Measurements from ENCODE around the gene GLP1R. TPM values are rescaled to one million over a fixed set of nuclear protein-coding genes. Genes with fewer than 3 reads are reported as not detected.

GLP1R gene
- total RNA-seq, 1 donor from 2014 or later = not detected

GRCh38 chr6:39086294-39086693 lies 37.7 kb downstream of the GLP1R start:
- no peak for DNase-seq (ENCODE audit: low read depth)

- no peak for DNase-seq (ENCODE audit: low read depth)
These were observed 38.1 kb downstream of the GLP1R start for GRCh38 chr6:39086711-39087110.

- DNase-seq (ENCODE audit: low read depth) = no peak
These were observed 38.6 kb downstream of the GLP1R start for GRCh38 chr6:39087197-39087596.

GRCh38 chr6:39088331-39088730 lies 39.8 kb downstream of the GLP1R start:
- peak; percentile 75 for DNase-seq (ENCODE audit: low read depth)

- DNase-seq (ENCODE audit: low read depth) = no peak
These were observed 41.5 kb downstream of the GLP1R start for GRCh38 chr6:39090036-39090435.

- DNase-seq (ENCODE audit: low read depth) = no peak
These were observed 42.6 kb downstream of the GLP1R start for GRCh38 chr6:39091220-39091619.

- no peak for DNase-seq (ENCODE audit: low read depth)
These were observed 43.5 kb downstream of the GLP1R start for GRCh38 chr6:39092124-39092523.

- no peak for DNase-seq (ENCODE audit: low read depth)
These were observed 44.6 kb downstream of the GLP1R start for GRCh38 chr6:39093149-39093708.

GRCh38 chr6:39095578-39095977 lies 47.0 kb downstream of the GLP1R start:
- DNase-seq (ENCODE audit: low read depth) = no peak

GRCh38 chr6:39100358-39100757 lies 51.8 kb downstream of the GLP1R start:
- DNase-seq (ENCODE audit: low read depth) = no peak

GRCh38 chr6:39102071-39102820 lies 53.7 kb downstream of the GLP1R start:
- peak; percentile 56 for DNase-seq (ENCODE audit: low read depth)

GRCh38 chr6:39102821-39103136 lies 54.2 kb downstream of the GLP1R start:
- DNase-seq (ENCODE audit: low read depth) = no peak

GRCh38 chr6:39104528-39104927 lies 55.9 kb downstream of the GLP1R start:
- DNase-seq (ENCODE audit: low read depth) = no peak

GRCh38 chr6:39107034-39107433 lies 58.5 kb downstream of the GLP1R start:
- no peak for DNase-seq (ENCODE audit: low read depth)

- DNase-seq (ENCODE audit: low read depth) = no peak
These were observed 59.1 kb downstream of the GLP1R start for GRCh38 chr6:39107641-39108040.

- no peak for DNase-seq (ENCODE audit: low read depth)
These were observed 59.7 kb downstream of the GLP1R start for GRCh38 chr6:39108041-39108839.

- DNase-seq (ENCODE audit: low read depth) = no peak
These were observed 62.7 kb downstream of the GLP1R start for GRCh38 chr6:39111280-39111679.

- DNase-seq (ENCODE audit: low read depth) = no peak
These were observed 65.2 kb downstream of the GLP1R start for GRCh38 chr6:39113788-39114187.

GRCh38 chr6:39114388-39114703 lies 65.8 kb downstream of the GLP1R start:
- DNase-seq (ENCODE audit: low read depth) = peak; percentile 23

- DNase-seq (ENCODE audit: low read depth) = peak; percentile 71
These were observed 66.4 kb downstream of the GLP1R start, which contains the start of gene SAYSD1 for GRCh38 chr6:39114704-39115599. Gene SAYSD1 (minus strand): TSS chr6:39115186. CDS start chr6:39115089, 97 bp downstream.

- DNase-seq (ENCODE audit: low read depth) = no peak
These were observed 70.3 kb downstream of the GLP1R start for GRCh38 chr6:39118921-39119320.

- DNase-seq (ENCODE audit: low read depth) = no peak
These were observed 75.5 kb downstream of the GLP1R start for GRCh38 chr6:39124114-39124513.

Data from renal cortical epithelial cell (primary cell).